HepG2 (cell line): ENCODE data around the gene RAD21L1. TPM values are rescaled to one million over a fixed set of nuclear protein-coding genes. Genes with fewer than 3 reads are reported as not detected.

Source experiments
- EED ChIP-seq: sonication (generic); formaldehyde crosslinking; IDR thresholded peaks from 2 replicates; pipeline ENCODE4 v1.5.0; 2020; ENCODE audit warnings: mild to moderate bottlenecking, missing genetic modification reagents
- ELF4 ChIP-seq: sonication (generic); formaldehyde crosslinking; IDR thresholded peaks from 2 replicates; pipeline ENCODE4 v1.5.0; 2020; ENCODE audit warnings: missing genetic modification reagents, mild to moderate bottlenecking, moderate library complexity, borderline replicate concordance
- GATAD1 ChIP-seq: IDR thresholded peaks from 2 replicates; pipeline ENCODE4 v1.6.1; 2016; ENCODE audit warnings: missing genetic modification reagents, missing compliant biosample characterization
- KAT7 ChIP-seq: IDR thresholded peaks from 2 replicates; pipeline ENCODE4 v1.6.1; 2018; ENCODE audit warnings: borderline replicate concordance, missing compliant biosample characterization
- MTF1 ChIP-seq: sonication (generic); formaldehyde crosslinking; IDR thresholded peaks from 2 replicates; pipeline ENCODE4 v1.5.0; 2020; ENCODE audit warnings: missing genetic modification reagents
- SNAPC2 ChIP-seq: sonication (generic); formaldehyde crosslinking; IDR thresholded peaks from 2 replicates; pipeline ENCODE4 v1.8.1; 2022; ENCODE audit warnings: mild to moderate bottlenecking, missing genetic modification reagents
- TCF12 ChIP-seq, 2 experiments: fragments of 450-650 bp in 1 of 2; sonication (generic) in 1 of 2; formaldehyde crosslinking in 1 of 2; IDR thresholded peaks; 2 replicates each; pipeline versions ENCODE4 v1.6.1 to v1.8.0; 2017 to 2022; ENCODE audit warnings: antibody characterized with exemption in 1 of 2, mild to moderate bottlenecking in 1 of 2, missing genetic modification reagents in 1 of 2, moderate library complexity in 1 of 2
- U2AF1 ChIP-seq: fragments of 200-400 bp; formaldehyde crosslinking; optimal IDR thresholded peaks from 2 replicates; pipeline ENCODE3; 2017; ENCODE audit warnings: mild to moderate bottlenecking, low read depth, low read length
- XRCC5 ChIP-seq: fragments of 200-400 bp; formaldehyde crosslinking; optimal IDR thresholded peaks from 2 replicates; pipeline ENCODE3; 2017; ENCODE audit warnings: mild to moderate bottlenecking, low read length
- ZBTB7A ChIP-seq: sonication (generic); formaldehyde crosslinking; IDR thresholded peaks from 2 replicates; pipeline ENCODE4 v1.8.0; 2022; ENCODE audit warnings: mild to moderate bottlenecking, missing genetic modification reagents
- ZNF138 ChIP-seq: sonication (generic); formaldehyde crosslinking; IDR thresholded peaks from 2 replicates; pipeline ENCODE4 v1.5.0; 2020; ENCODE audit warnings: mild to moderate bottlenecking, low read depth, missing genetic modification reagents
- ZNF441 ChIP-seq: sonication (generic); formaldehyde crosslinking; IDR thresholded peaks from 2 replicates; pipeline ENCODE4 v1.7.0; 2021; ENCODE audit warnings: missing genetic modification reagents, borderline replicate concordance
- ZNF446 ChIP-seq: sonication (generic); formaldehyde crosslinking; IDR thresholded peaks from 2 replicates; pipeline ENCODE4 v1.5.0; 2020; ENCODE audit warnings: mild to moderate bottlenecking, missing genetic modification reagents
- ZNF510 ChIP-seq: sonication (generic); formaldehyde crosslinking; IDR thresholded peaks from 2 replicates; pipeline ENCODE4 v1.4.0; 2020; ENCODE audit warnings: low read depth, mild to moderate bottlenecking, missing genetic modification reagents
- ZNF747 ChIP-seq: sonication (generic); formaldehyde crosslinking; IDR thresholded peaks from 2 replicates; pipeline ENCODE4 v1.8.1; 2023; ENCODE audit warnings: missing genetic modification reagents, mild to moderate bottlenecking, borderline replicate concordance
- ZSCAN12 ChIP-seq: sonication (generic); formaldehyde crosslinking; IDR thresholded peaks from 2 replicates; pipeline ENCODE4 v1.9.0; 2021; ENCODE audit warnings: mild to moderate bottlenecking, missing genetic modification reagents
- polyA plus RNA-seq, 8 experiments: library from polyadenylated mRNA; depleted of rRNA in 3 of 8; stranded (reverse) in 7 of 8; unstranded in 1 of 8; fragments of >200 nt; fragmentation: Illumina TruSeq in 4 of 8; extraction: Trizol in 4 of 8; gene quantifications; 2 replicates each; pipeline versions ENCODE4 v1.2.1 to v1.2.3, GENCODE V29; 2011 to 2016; ENCODE audit warnings: low read depth in 4 of 8, missing spikeins in 1 of 8, mixed read lengths in 1 of 8; ENCODE audit not compliant: insufficient read depth in 1 of 8
- total RNA-seq, 5 experiments: library from RNA; depleted of rRNA; stranded (reverse); fragments of >200 nt; fragmentation: Illumina TruSeq; extraction: Trizol; gene quantifications; 2 replicates each; pipeline ENCODE4 v1.2.3, GENCODE V29; 2016; ENCODE audit warnings: low read depth in 1 of 5
- TF ChIP-seq, protein P1 (sequence below): sonication (generic); formaldehyde crosslinking; IDR thresholded peaks from 2 replicates; pipeline ENCODE4 v1.4.0; 2020; ENCODE audit warnings: missing genetic modification reagents; ENCODE audit errors: not compliant biosample characterization
- TF ChIP-seq, protein P2 (sequence below): sonication (generic); formaldehyde crosslinking; IDR thresholded peaks from 2 replicates; pipeline ENCODE4 v1.8.0; 2022; ENCODE audit warnings: missing genetic modification reagents, low read depth, mild to moderate bottlenecking, borderline replicate concordance
- TF ChIP-seq, protein P3 (sequence below): sonication (generic); formaldehyde crosslinking; IDR thresholded peaks from 2 replicates; pipeline ENCODE4 v1.5.0; 2020; ENCODE audit warnings: missing genetic modification reagents
- TF ChIP-seq, protein P4 (sequence below): sonication (generic); formaldehyde crosslinking; IDR thresholded peaks from 2 replicates; pipeline ENCODE4 v1.8.0; 2022; ENCODE audit warnings: mild to moderate bottlenecking, missing genetic modification reagents; ENCODE audit not compliant: insufficient replicate concordance
- TF ChIP-seq, protein P5 (sequence below): sonication (generic); formaldehyde crosslinking; IDR thresholded peaks from 2 replicates; pipeline ENCODE4 v1.5.1; 2020; ENCODE audit warnings: mild to moderate bottlenecking, missing genetic modification reagents

The RAD21L1 gene
- total and polyA plus RNA-seq, 2 of the 13 experiments (the other 11 are each of a cell fraction or from before 2014, with no cell fraction given) = not detected

DNA sequence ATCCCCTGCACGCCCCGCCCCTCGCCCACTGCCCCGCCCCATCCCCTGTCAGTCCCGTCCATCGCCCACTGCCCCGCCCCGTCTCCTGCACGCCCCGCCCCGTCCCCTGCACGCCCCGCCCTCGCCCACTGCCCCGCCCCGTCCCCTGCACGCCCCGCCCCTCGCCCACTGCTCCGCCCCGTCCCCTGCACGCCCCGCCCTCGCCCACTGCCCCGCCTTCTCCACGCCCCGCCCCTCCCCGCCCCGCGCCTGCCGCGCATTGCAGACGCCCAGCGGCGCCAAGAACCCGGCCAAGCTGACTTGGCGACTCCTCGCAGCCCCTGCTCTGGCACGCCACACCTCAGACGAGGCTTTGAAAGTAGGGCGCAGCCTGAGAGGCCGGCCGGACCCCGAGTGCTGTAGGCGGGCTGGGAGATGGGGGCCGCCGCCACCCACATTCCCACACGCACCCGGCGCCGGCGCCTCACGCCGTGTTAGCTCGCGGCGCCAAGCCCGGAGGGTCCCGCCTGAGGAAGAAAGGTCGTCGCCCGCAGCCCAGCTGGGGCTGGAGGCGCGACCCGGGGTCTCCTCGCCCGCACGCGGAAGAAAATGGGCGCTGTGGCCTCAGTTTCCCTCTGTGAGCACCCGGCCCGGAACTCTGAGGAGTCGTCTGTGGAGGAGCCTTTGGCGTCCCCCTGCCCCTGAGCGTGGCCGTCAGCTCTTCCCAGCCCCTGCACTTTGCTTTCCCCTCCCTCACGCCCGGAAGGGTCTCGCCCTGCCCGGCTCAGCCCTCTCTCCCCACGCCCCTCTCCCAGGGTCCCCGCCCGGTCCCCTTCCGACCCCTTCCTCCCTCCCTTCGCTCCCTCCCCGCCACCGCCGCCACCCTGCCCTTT, at the start of gene RAD21L1 (continued):
- TF ChIP-seq, protein P1, sequence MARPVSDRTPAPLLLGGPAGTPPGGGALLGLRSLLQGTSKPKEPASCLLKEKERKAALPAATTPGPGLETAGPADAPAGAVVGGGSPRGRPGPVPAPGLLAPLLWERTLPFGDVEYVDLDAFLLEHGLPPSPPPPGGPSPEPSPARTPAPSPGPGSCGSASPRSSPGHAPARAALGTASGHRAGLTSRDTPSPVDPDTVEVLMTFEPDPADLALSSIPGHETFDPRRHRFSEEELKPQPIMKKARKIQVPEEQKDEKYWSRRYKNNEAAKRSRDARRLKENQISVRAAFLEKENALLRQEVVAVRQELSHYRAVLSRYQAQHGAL (CRISPR knock-in tag) = no peak
- TF ChIP-seq ZNF441 (CRISPR knock-in tag) = no peak; the same call in 1 of the 2 replicates
- 0 out of 2 replicates have a peak, but pooled peaks have one; percentile 25 for TF ChIP-seq GATAD1 (CRISPR knock-in tag)
- TF ChIP-seq MTF1 (CRISPR knock-in tag) = no peak
- TF ChIP-seq, protein P2, sequence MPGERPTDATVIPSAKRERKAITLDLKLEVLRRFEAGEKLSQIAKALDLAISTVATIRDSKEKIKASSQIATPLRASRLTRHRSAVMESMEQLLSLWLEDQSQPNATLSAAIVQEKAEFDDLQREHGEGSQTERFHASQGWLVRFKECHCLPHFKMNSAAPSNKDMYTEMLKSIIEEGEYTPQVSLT (CRISPR knock-in tag) = no peak
- peak; percentile 21 for TF ChIP-seq EED (CRISPR knock-in tag)
- peak; percentile 52 for TF ChIP-seq XRCC5
- peak; percentile 65; the same call in 1 of the 2 replicates for TF ChIP-seq ZBTB7A (CRISPR knock-in tag)
- no peak for TF ChIP-seq ELF4 (CRISPR knock-in tag)
- no peak for TF ChIP-seq ZNF446
- TF ChIP-seq U2AF1 = no peak
- no peak for TF ChIP-seq TCF12 (IDR thresholded peaks at IDR 0.05)
- peak; percentile 86; the same call in 1 of the 2 replicates for TF ChIP-seq TCF12 (CRISPR knock-in tag; IDR thresholded peaks at IDR 0.05)
- TF ChIP-seq, protein P3, sequence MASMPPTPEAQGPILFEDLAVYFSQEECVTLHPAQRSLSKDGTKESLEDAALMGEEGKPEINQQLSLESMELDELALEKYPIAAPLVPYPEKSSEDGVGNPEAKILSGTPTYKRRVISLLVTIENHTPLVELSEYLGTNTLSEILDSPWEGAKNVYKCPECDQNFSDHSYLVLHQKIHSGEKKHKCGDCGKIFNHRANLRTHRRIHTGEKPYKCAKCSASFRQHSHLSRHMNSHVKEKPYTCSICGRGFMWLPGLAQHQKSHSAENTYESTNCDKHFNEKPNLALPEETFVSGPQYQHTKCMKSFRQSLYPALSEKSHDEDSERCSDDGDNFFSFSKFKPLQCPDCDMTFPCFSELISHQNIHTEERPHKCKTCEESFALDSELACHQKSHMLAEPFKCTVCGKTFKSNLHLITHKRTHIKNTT = no peak
- TF ChIP-seq ZSCAN12 (CRISPR knock-in tag) = 0 out of 2 replicates have a peak, but pooled peaks have one; percentile 51
- TF ChIP-seq, protein P4, sequence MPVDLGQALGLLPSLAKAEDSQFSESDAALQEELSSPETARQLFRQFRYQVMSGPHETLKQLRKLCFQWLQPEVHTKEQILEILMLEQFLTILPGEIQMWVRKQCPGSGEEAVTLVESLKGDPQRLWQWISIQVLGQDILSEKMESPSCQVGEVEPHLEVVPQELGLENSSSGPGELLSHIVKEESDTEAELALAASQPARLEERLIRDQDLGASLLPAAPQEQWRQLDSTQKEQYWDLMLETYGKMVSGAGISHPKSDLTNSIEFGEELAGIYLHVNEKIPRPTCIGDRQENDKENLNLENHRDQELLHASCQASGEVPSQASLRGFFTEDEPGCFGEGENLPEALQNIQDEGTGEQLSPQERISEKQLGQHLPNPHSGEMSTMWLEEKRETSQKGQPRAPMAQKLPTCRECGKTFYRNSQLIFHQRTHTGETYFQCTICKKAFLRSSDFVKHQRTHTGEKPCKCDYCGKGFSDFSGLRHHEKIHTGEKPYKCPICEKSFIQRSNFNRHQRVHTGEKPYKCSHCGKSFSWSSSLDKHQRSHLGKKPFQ (CRISPR knock-in tag) = no peak
- TF ChIP-seq SNAPC2 = no peak
- no peak; the same call in 1 of the 2 replicates for TF ChIP-seq ZNF138 (CRISPR knock-in tag)
- TF ChIP-seq ZNF747 (CRISPR knock-in tag) = peak; percentile 34; the same call in 1 of the 2 replicates
- TF ChIP-seq, protein P5, sequence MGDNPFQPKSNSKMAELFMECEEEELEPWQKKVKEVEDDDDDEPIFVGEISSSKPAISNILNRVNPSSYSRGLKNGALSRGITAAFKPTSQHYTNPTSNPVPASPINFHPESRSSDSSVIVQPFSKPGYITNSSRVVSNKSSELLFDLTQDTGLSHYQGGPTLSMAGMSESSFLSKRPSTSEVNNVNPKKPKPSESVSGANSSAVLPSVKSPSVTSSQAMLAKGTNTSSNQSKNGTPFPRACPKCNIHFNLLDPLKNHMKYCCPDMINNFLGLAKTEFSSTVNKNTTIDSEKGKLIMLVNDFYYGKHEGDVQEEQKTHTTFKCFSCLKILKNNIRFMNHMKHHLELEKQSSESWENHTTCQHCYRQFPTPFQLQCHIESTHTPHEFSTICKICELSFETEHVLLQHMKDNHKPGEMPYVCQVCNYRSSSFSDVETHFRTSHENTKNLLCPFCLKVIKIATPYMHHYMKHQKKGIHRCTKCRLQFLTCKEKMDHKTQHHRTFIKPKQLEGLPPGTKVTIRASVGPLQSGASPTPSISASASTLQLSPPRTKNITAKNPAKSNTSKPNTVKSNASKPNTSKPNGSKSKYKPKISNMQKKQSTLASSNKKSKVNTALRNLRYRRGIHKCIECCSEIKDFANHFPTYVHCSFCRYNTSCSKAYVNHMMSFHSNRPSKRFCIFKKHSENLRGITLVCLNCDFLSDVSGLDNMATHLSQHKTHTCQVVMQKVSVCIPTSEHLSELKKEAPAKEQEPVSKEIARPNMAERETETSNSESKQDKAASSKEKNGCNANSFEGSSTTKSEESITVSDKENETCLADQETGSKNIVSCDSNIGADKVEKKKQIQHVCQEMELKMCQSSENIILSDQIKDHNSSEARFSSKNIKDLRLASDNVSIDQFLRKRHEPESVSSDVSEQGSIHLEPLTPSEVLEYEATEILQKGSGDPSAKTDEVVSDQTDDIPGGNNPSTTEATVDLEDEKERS (CRISPR knock-in tag) = no peak
- TF ChIP-seq ZNF510 (CRISPR knock-in tag) = 0 out of 2 replicates have a peak, but pooled peaks have one; percentile 26
- TF ChIP-seq KAT7 (CRISPR knock-in tag) = no peak
